ENCODE data around the gene INPP5A. TPM values are rescaled to one million over a fixed set of nuclear protein-coding genes. Genes with fewer than 3 reads are reported as not detected.

Gene INPP5A
- total and polyA plus RNA-seq, 9 of the 15 experiments (the other 6 are each of a cell fraction or from before 2014, with no cell fraction given) = 0.66 to 11.6 (median 7.7) TPM

GRCh38 chr10:132664883-132665282 is 127.3 kb downstream of the INPP5A start (continued):
- TF ChIP-seq PBX2 (CRISPR knock-in tag; IDR thresholded peaks at IDR 0.05; ENCODE audit: low read depth) (no peak), PBX2 (tag; conservative IDR thresholded peaks at IDR 0.05; ENCODE audit: low read depth) (no peak)

GRCh38 chr10:132665946-132666704 is 128.5 kb downstream of the INPP5A start:
- no peaks in the 10 kb centered on the region for H3K9me1 ChIP-seq (ENCODE audit: control insufficient read depth, insufficient read depth, low read length)
- no peaks in the 10 kb centered on the region for H3K27me3 ChIP-seq (ENCODE audit: control insufficient read depth in 2 of 2, insufficient read depth in 2 of 2, low read length in 2 of 2)
- H3K9ac ChIP-seq (ENCODE audit: insufficient read depth in 1 of 2, low read depth in 2 of 2, low read length in 2 of 2) = peak overlapping the region in 1 of 2 experiments; percentile 9; a peak in 1 of 4 replicates
- no peaks in the 10 kb centered on the region for H3K9me3 ChIP-seq (replicated peaks; ENCODE audit: control insufficient read depth, insufficient read depth, low read depth, low read length)
- FAIRE-seq (no peak), DNase-seq (ENCODE audit: extremely low read depth in 1 of 4, low spot score in 3 of 4) (peak in 3 of 4 experiments; percentile 20 to 29 (median 22)), ATAC-seq (no peak)
- H3K27ac ChIP-seq (ENCODE audit: extremely low read depth, low read depth, low read length) = peak overlapping the region; percentile 52; the same call in 2 of the 3 replicates
- WGBS (ENCODE audit: insufficient coverage, low coverage, missing lambda C conversion rate) = 39% methylated on average over 9 of the region's 15 CpGs
- no peaks in the 10 kb centered on the region for H3K36me3 ChIP-seq (ENCODE audit: control insufficient read depth, insufficient read depth, low read length)
- no peaks in the 10 kb centered on the region for H3K79me2 ChIP-seq (ENCODE audit: control insufficient read depth, insufficient read depth, low read length)
- H3K4me1 ChIP-seq (replicated peaks in 1 of 2; ENCODE audit: control insufficient read depth in 2 of 2, insufficient read depth in 2 of 2, low read length in 2 of 2) = peaks cover 0 to 15% of the 10 kb centered on the region in 2 experiments; a peak in 3 of 5 replicates
- H2AFZ ChIP-seq (ENCODE audit: low read depth, low read length) = no peak overlapping the region
- ChIA-PET CTCF (ENCODE audit: low intra/inter-chr PET ratio) (interaction anchor here (0.5 kb wide), 1 partner anchor 145 kb away, joined by 3 read pairs; no protein-coding TSS in a partner anchor), POLR2A (interaction anchor here (0.7 to 1.2 kb wide), 2 partner anchors 11 to 19 kb away, joined by 3 to 4 read pairs; no protein-coding TSS in a partner anchor)
- in situ Hi-C loops (cut with MboI) = loop anchor here (25.0 kb wide), 1 partner anchor 446 kb away; no protein-coding TSS in a partner anchor
- H4K20me1 ChIP-seq (replicated peaks; ENCODE audit: control insufficient read depth, insufficient read depth, low read length) = no peaks in the 10 kb centered on the region
- BruUV-seq (replicated peaks) = no TSS peak
- H3K4me3 ChIP-seq = no peak overlapping the region
- H3K4me2 ChIP-seq (ENCODE audit: insufficient read depth, low read length) = no peak overlapping the region
- intact Hi-C loops (cut with micrococcal nuclease) = no loop called here
- TF ChIP-seq SMARCE1 (IDR thresholded peaks at IDR 0.05) (peak; percentile 40; the same call in 1 of the 2 replicates), NRF1 (conservative IDR thresholded peaks at IDR 0.05 in 1 of 2, IDR thresholded peaks at IDR 0.05 in 1 of 2) (no peak), SMARCA4 (IDR thresholded peaks at IDR 0.05) (peak; percentile 54; the same call in 1 of the 2 replicates), ETS1 (conservative IDR thresholded peaks at IDR 0.05; ENCODE audit: control insufficient read depth, low read depth, low read length) (no peak), U2AF2 (optimal IDR thresholded peaks at IDR 0.05; ENCODE audit: low read depth, low read length) (no peak), HDAC6 (IDR thresholded peaks at IDR 0.05; ENCODE audit: low read depth, low read length) (no peak), PURB (CRISPR knock-in tag; IDR thresholded peaks at IDR 0.05; ENCODE audit: low read depth) (no peak), DPF2 (IDR thresholded peaks at IDR 0.05) (0 out of 2 replicates have a peak, but pooled peaks have one; percentile 23), FOSL1 (tag; conservative IDR thresholded peaks at IDR 0.05) (peak; percentile 87), CCAR2 (IDR thresholded peaks at IDR 0.05; ENCODE audit: low read depth, low read length) (no peak), HOXB6 (CRISPR knock-in tag; IDR thresholded peaks at IDR 0.05; ENCODE audit: borderline replicate concordance) (no peak), ZNF24 (IDR thresholded peaks at IDR 0.05) (peak; percentile 97), CREB3 (tag; conservative IDR thresholded peaks at IDR 0.05; ENCODE audit: low read depth) (no peak), KAT8 (IDR thresholded peaks at IDR 0.05; ENCODE audit: low read depth) (no peak), ZNF133 (CRISPR knock-in tag; IDR thresholded peaks at IDR 0.05) (no peak)

Measured in K562 (cell line).